ACC112 (cell line): ENCODE measurements around the gene HTR2B.

Source experiments
- H2AFZ ChIP-seq: fragments of 200-600 bp; sonication (generic); one replicate; pipeline ENCODE4 v1.6.0; 2017; ENCODE audit warnings: antibody characterized with exemption, low read length; ENCODE audit not compliant: unreplicated experiment
- H3K27ac ChIP-seq: fragments of 200-600 bp; sonication (generic); 2 replicates; pipeline ENCODE4 v1.5.1; 2014; ENCODE audit warnings: low read depth, mild to moderate bottlenecking, antibody characterized with exemption, low read length, moderate library complexity
- H3K27me3 ChIP-seq: fragments of 200-600 bp; sonication (generic); 2 replicates; pipeline ENCODE4 v1.6.1; 2014; ENCODE audit warnings: mild to moderate bottlenecking, antibody characterized with exemption, low read length, moderate library complexity, mixed read lengths; ENCODE audit not compliant: insufficient read depth
- H3K36me3 ChIP-seq: fragments of 200-600 bp; sonication (generic); 2 replicates; pipeline ENCODE4 v1.6.1; 2016; ENCODE audit warnings: mild to moderate bottlenecking, antibody characterized with exemption, low read length, moderate library complexity, mixed read lengths; ENCODE audit not compliant: insufficient read depth
- H3K4me1 ChIP-seq: fragments of 200-600 bp; sonication (generic); one replicate; pipeline ENCODE4 v1.6.1; 2016; ENCODE audit warnings: low read length, mixed read lengths; ENCODE audit not compliant: insufficient read depth, unreplicated experiment, control insufficient read depth
- H3K4me3 ChIP-seq: fragments of 200-600 bp; sonication (generic); 2 replicates; pipeline ENCODE4 v1.5.1; 2014; ENCODE audit warnings: mild to moderate bottlenecking, low read depth, low read length
- H3K79me2 ChIP-seq: fragments of 200-600 bp; sonication (generic); one replicate; pipeline ENCODE4 v1.6.0; 2016; ENCODE audit warnings: low read length; ENCODE audit not compliant: control insufficient read depth, unreplicated experiment, insufficient read depth

Gene HTR2B

DNA sequence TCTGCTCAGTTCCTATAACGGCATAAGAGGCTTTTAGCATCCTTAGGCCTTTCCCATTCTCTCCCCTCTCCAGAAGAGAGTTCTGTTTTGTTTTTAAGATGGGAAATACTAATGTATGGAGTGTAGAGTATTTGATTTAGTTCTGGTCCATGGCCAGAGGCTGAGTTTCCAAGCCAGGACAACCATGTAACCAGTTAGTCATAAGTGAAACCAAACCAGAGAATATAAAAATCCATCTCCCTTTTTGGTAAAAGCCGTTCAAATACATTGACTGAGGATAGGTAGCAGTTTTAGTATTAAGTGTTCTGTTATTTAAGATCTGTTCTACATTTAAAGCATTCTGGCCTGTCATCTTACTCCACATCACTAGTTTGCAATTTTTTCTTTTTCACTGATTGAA is 65.1 kb downstream of the HTR2B start:
- peak overlapping the region; percentile 32 for H3K4me3 ChIP-seq
- peak overlapping the region; percentile 69; the same call in 1 of the 2 replicates for H3K27ac ChIP-seq
- peaks cover 27% of the 10 kb centered on the region for H3K36me3 ChIP-seq
- no peak overlapping the region for H2AFZ ChIP-seq
- peaks cover 30% of the 10 kb centered on the region for H3K4me1 ChIP-seq
- peaks cover 69% of the 10 kb centered on the region for H3K79me2 ChIP-seq
- H3K27me3 ChIP-seq: no peaks in the 10 kb centered on the region

- peaks cover 24% of the 10 kb centered on the region for H3K36me3 ChIP-seq
- H3K27ac ChIP-seq: peak overlapping the region; percentile 69
- peaks cover 30% of the 10 kb centered on the region for H3K4me1 ChIP-seq
- no peaks in the 10 kb centered on the region for H3K27me3 ChIP-seq
- peak overlapping the region; percentile 92 for H3K4me3 ChIP-seq
- peaks cover 69% of the 10 kb centered on the region for H3K79me2 ChIP-seq
- H2AFZ ChIP-seq: no peak overlapping the region
These were observed 65.9 kb downstream of the HTR2B start for GRCh38 chr2:231058761-231059550.
